NCI-H526 (cell line): ENCODE results near the gene LFNG.
A peak's percentile ranks its signal among the peaks of the same experiment; 100 is the strongest.
"Not testable (repeated sequence)": the region's sequence is repeated elsewhere in the genome, so short reads cannot be mapped to it uniquely, and the experiment has no call there.

ENCODE experiments used
- DNase-seq, 2 experiments: peaks; one replicate each; lab custom pipeline; 2025; lab: John Stamatoyannopoulos, UW

Gene LFNG

GRCh38 chr7:2545746-2546425 is 26.3 kb downstream of the LFNG start:
- DNase-seq: no peak

- DNase-seq: no peak
These were observed 27.4 kb downstream of the LFNG start for GRCh38 chr7:2546776-2547586.

GRCh38 chr7:2551418-2551817 is 31.8 kb downstream of the LFNG start:
- DNase-seq: no peak

GRCh38 chr7:2553108-2553507 is 33.5 kb downstream of the LFNG start:
- no peak for DNase-seq

GRCh38 chr7:2553831-2554581 is 34.4 kb downstream of the LFNG start:
- peak in 1 of 2 experiments; percentile 61 for DNase-seq

- no peak for DNase-seq
These were observed 35.1 kb downstream of the LFNG start for GRCh38 chr7:2554661-2555111.

- peak; percentile 88 to 97 for DNase-seq
These were observed 35.8 kb downstream of the LFNG start, which contains the start of gene BRAT1 for GRCh38 chr7:2555121-2556052. Gene BRAT1 (minus strand): TSS chr7:2555524. CDS start chr7:2554431, 1,093 bp downstream.

GRCh38 chr7:2558629-2559282 is 39.2 kb downstream of the LFNG start, which contains the start of gene IQCE:
Gene IQCE (plus strand): TSS chr7:2558979. CDS start chr7:2559182, 203 bp downstream.
- peak; percentile 74 to 95 for DNase-seq

GRCh38 chr7:2559283-2559950 is 39.8 kb downstream of the LFNG start:
- peak; percentile 24 to 60 for DNase-seq

- not testable (repeated sequence) for DNase-seq
These were observed 44.4 kb downstream of the LFNG start for GRCh38 chr7:2563955-2564354.

- DNase-seq: no peak
These were observed 45.5 kb downstream of the LFNG start for GRCh38 chr7:2564970-2565540.

- DNase-seq: no peak
These were observed 46.8 kb downstream of the LFNG start for GRCh38 chr7:2566348-2566889.

GRCh38 chr7:2566890-2567678 is 47.5 kb downstream of the LFNG start:
- no peak for DNase-seq

GRCh38 chr7:2567679-2568278 is 48.2 kb downstream of the LFNG start:
- peak in 1 of 2 experiments; percentile 34 for DNase-seq

GRCh38 chr7:2568521-2569223 is 49.1 kb downstream of the LFNG start:
- DNase-seq: no peak

- DNase-seq: no peak
These were observed 49.8 kb downstream of the LFNG start for GRCh38 chr7:2569421-2569820.

GRCh38 chr7:2570021-2570420 is 50.4 kb downstream of the LFNG start:
- DNase-seq: no peak

GRCh38 chr7:2571409-2571808 is 51.8 kb downstream of the LFNG start:
- DNase-seq: no peak
